GM12878 (cell line): ENCODE measurements around the gene NUP205. TPM values are rescaled to one million over a fixed set of nuclear protein-coding genes. Genes with fewer than 3 reads are reported as not detected.

Experiments used
- BCL3 ChIP-seq: IDR thresholded peaks from 2 replicates; pipeline ENCODE4 v1.6.1; 2011; ENCODE audit warnings: borderline replicate concordance, low read depth, mild to moderate bottlenecking, moderate library complexity, low read length; ENCODE audit not compliant: insufficient read depth, poor library complexity, severe bottlenecking
- BHLHE40 ChIP-seq, 2 experiments: fragments of 450-650 bp in 1 of 2; IDR thresholded peaks; 2 replicates each; pipeline ENCODE4 v1.6.1; 2011 to 2017; ENCODE audit warnings: low read depth in 2 of 2, borderline replicate concordance in 1 of 2, improper control_type of control experiment in 1 of 2, low read length in 1 of 2, mild to moderate bottlenecking in 1 of 2
- CHD4 ChIP-seq: fragments of 200-600 bp; sonication (generic); IDR thresholded peaks from 2 replicates; pipeline ENCODE4 v1.6.1; 2016; ENCODE audit warnings: mild to moderate bottlenecking
- DPF2 ChIP-seq: fragments of 450-650 bp; IDR thresholded peaks from 2 replicates; pipeline ENCODE4 v1.6.1; 2017; ENCODE audit warnings: mild to moderate bottlenecking
- E2F8 ChIP-seq: fragments of 450-650 bp; IDR thresholded peaks from 2 replicates; pipeline ENCODE4 v1.6.1; 2018; ENCODE audit warnings: mild to moderate bottlenecking, low read depth, moderate library complexity; ENCODE audit not compliant: partially characterized antibody
- EP300 ChIP-seq, 2 experiments: fragments of 150-350 bp in 1 of 2; IDR thresholded peaks; 2 replicates each; pipeline ENCODE4 v1.6.1; 2011 to 2012; ENCODE audit warnings: low read depth in 2 of 2, low read length in 2 of 2, borderline replicate concordance in 1 of 2, improper control_type of control experiment in 1 of 2, inconsistent platforms in 1 of 2; ENCODE audit not compliant: control insufficient read depth in 1 of 2
- FOS ChIP-seq: IDR thresholded peaks from 3 replicates; pipeline ENCODE4 v1.6.1; 2011; ENCODE audit warnings: borderline replicate concordance; ENCODE audit not compliant: insufficient read length; ENCODE audit errors: extremely low read depth
- HCFC1 ChIP-seq: fragments of 150-350 bp; IDR thresholded peaks from 2 replicates; pipeline ENCODE4 v1.6.1; 2014; ENCODE audit warnings: low read length
- IRF4 ChIP-seq: IDR thresholded peaks from 2 replicates; pipeline ENCODE4 v1.6.1; 2011; ENCODE audit warnings: low read depth, low read length
- KDM1A ChIP-seq: fragments of 200-600 bp; sonication (generic); IDR thresholded peaks from 2 replicates; pipeline ENCODE4 v1.6.1; 2016; ENCODE audit warnings: borderline replicate concordance
- KLF5 ChIP-seq: fragments of 450-650 bp; IDR thresholded peaks from 2 replicates; pipeline ENCODE4 v1.6.1; 2014; ENCODE audit warnings: mild to moderate bottlenecking; ENCODE audit not compliant: partially characterized antibody
- MYB ChIP-seq: fragments of 150-350 bp; IDR thresholded peaks from 2 replicates; pipeline ENCODE4 v1.6.1; 2014; ENCODE audit warnings: mild to moderate bottlenecking, low read depth, low read length, borderline replicate concordance
- PAX5 ChIP-seq: IDR thresholded peaks from 2 replicates; pipeline ENCODE4 v1.6.1; 2011; ENCODE audit warnings: low read depth, low read length, borderline replicate concordance
- PML ChIP-seq: IDR thresholded peaks from 2 replicates; pipeline ENCODE4 v1.6.1; 2012; ENCODE audit warnings: low read length, inconsistent platforms
- SIN3A ChIP-seq: IDR thresholded peaks from 2 replicates; pipeline ENCODE4 v1.6.1; 2012; ENCODE audit warnings: low read depth, low read length, improper control_type of control experiment
- SMAD1 ChIP-seq: fragments of 450-650 bp; IDR thresholded peaks from 2 replicates; pipeline ENCODE4 v1.6.1; 2018; ENCODE audit warnings: mild to moderate bottlenecking, low read depth; ENCODE audit not compliant: partially characterized antibody
- SPI1 ChIP-seq: IDR thresholded peaks from 2 replicates; pipeline ENCODE4 v1.6.1; 2011; ENCODE audit warnings: low read depth, mild to moderate bottlenecking, low read length, moderate library complexity, borderline replicate concordance; ENCODE audit not compliant: insufficient read depth
- STAT1 ChIP-seq: fragments of 450-650 bp; conservative IDR thresholded peaks from 2 replicates; pipeline ENCODE4 v1.6.1; 2014; ENCODE audit warnings: antibody characterized with exemption, mild to moderate bottlenecking
- USF1 ChIP-seq: IDR thresholded peaks from 2 replicates; pipeline ENCODE4 v1.6.1; 2011; ENCODE audit warnings: borderline replicate concordance, low read depth, mild to moderate bottlenecking, moderate library complexity, mixed read lengths, low read length; ENCODE audit not compliant: insufficient read depth; ENCODE audit errors: extremely low read length
- YBX1 ChIP-seq: fragments of 450-650 bp; IDR thresholded peaks from 2 replicates; pipeline ENCODE4 v1.6.1; 2016; ENCODE audit warnings: antibody characterized with exemption
- ZBTB33 ChIP-seq: fragments of 450-650 bp; IDR thresholded peaks from 2 replicates; pipeline ENCODE4 v1.6.1; 2017; ENCODE audit warnings: mild to moderate bottlenecking
- ZNF274 ChIP-seq: IDR thresholded peaks from one replicate; pipeline ENCODE4 v1.8.0; 2011; ENCODE audit not compliant: insufficient read length, insufficient read depth
- polyA plus RNA-seq, 11 experiments: library from polyadenylated mRNA; depleted of rRNA in 4 of 11; unstranded in 6 of 11; stranded (reverse) in 5 of 11; fragments of >200 nt; fragmentation: Nextera tagmentation in 4 of 11; fragmentation: Illumina TruSeq in 1 of 11; extraction: Ambion mirVana in 4 of 11; extraction: Trizol in 1 of 11; gene quantifications; 1 replicate in 1 of 11; 2 replicates in 10 of 11; pipeline versions ENCODE4 v1.2.1 to v1.2.3, GENCODE V29; 2011 to 2016; ENCODE audit warnings: inconsistent platforms in 2 of 11, missing spikeins in 2 of 11, low read depth in 1 of 11
- total RNA-seq, 4 experiments: library from RNA; depleted of rRNA in 3 of 4; stranded (reverse); fragments of >200 nt in 3 of 4; fragmentation: Illumina TruSeq in 1 of 4; extraction: Trizol in 1 of 4; gene quantifications; 2 replicates each; pipeline versions ENCODE4 v1.2.1 to v1.2.3, GENCODE V29; 2013 to 2021

NUP205 gene
- total and polyA plus RNA-seq, 10 of the 15 experiments (the other 5 are each of a cell fraction or from before 2014, with no cell fraction given): 41.4 to 110 (median 85.9) TPM

GRCh38 chr7:135557455-135558336, at the start of gene NUP205 (continued):
- TF ChIP-seq USF1 (no peak), HCFC1 (peak; percentile 92), FOS (no peak), SIN3A (peak; percentile 86; the same call in 1 of the 2 replicates), STAT1 (peak; percentile 95), CHD4 (no peak), MYB (peak; percentile 98), BHLHE40 (IDR thresholded peaks at IDR 0.05; ENCODE audit: borderline replicate concordance in 1 of 2, low read depth in 2 of 2, low read length in 1 of 2) (0 out of 4 replicates have a peak, but pooled peaks of 1 of the 2 experiments have one; percentile 7), ZNF274 (no peak), KDM1A (no peak), KLF5 (peak; percentile 84), EP300 (IDR thresholded peaks at IDR 0.05; ENCODE audit: borderline replicate concordance in 1 of 2, control insufficient read depth in 1 of 2, low read depth in 2 of 2, low read length in 2 of 2) (no peak), SPI1 (no peak), YBX1 (no peak), IRF4 (peak; percentile 39; the same call in 1 of the 2 replicates), ZBTB33 (peak; percentile 73), SMAD1 (no peak), DPF2 (no peak), BCL3 (no peak), PML (peak; percentile 94), PAX5 (no peak), E2F8 (peak; percentile 89)
